Natural killer cell (primary cell): Measurements from ENCODE around the gene STOML1. TPM values are rescaled to one million over a fixed set of nuclear protein-coding genes. Genes with fewer than 3 reads are reported as not detected.
A peak's percentile ranks its signal among the peaks of the same experiment; 100 is the strongest.

Source experiments
- ATAC-seq, 3 donors: fragments of 150-1000 bp in 2 of 3; fragments of 200-7000 bp in 1 of 3; cut with Tn5 transposase; 1 replicate in 1 of 3; 2 replicates in 2 of 3; pipeline ENCODE4 v1.10.0; 2021; ENCODE audit warnings: mild to moderate bottlenecking in 2 of 3, moderate library complexity in 2 of 3
- DNase-seq, 2 donors: peaks; one replicate each; pipeline versions ENCODE4 v3.0.0 to v3.0.0-alpha.2; 2013 to 2021; ENCODE audit warnings: mixed read lengths in 1 of 2
- H3K27ac ChIP-seq: one replicate; pipeline ENCODE4 v1.5.1; 2013; ENCODE audit warnings: mild to moderate bottlenecking, low read length
- H3K27me3 ChIP-seq: one replicate; pipeline ENCODE4 v1.6.1; 2013; ENCODE audit warnings: low read length; ENCODE audit not compliant: control insufficient read depth, insufficient read depth
- H3K36me3 ChIP-seq: one replicate; pipeline ENCODE4 v1.6.1; 2013; ENCODE audit warnings: low read length; ENCODE audit not compliant: control insufficient read depth, insufficient read depth
- H3K4me1 ChIP-seq: one replicate; pipeline ENCODE4 v1.6.1; 2013; ENCODE audit warnings: low read length; ENCODE audit not compliant: control insufficient read depth, insufficient read depth
- H3K4me3 ChIP-seq: one replicate; pipeline ENCODE4 v1.5.1; 2013; ENCODE audit warnings: low read length
- H3K9me3 ChIP-seq: one replicate; pipeline ENCODE4 v1.6.1; 2013; ENCODE audit warnings: low read length; ENCODE audit not compliant: control insufficient read depth, insufficient read depth
- H3K27ac Mint-ChIP-seq, 2 donors: one replicate each; pipeline ENCODE4 v1.8.0; 2022; ENCODE audit warnings: mild to moderate bottlenecking in 2 of 2, mixed read lengths in 2 of 2, moderate library complexity in 1 of 2
- H3K27me3 Mint-ChIP-seq, 2 donors: one replicate each; pipeline ENCODE4 v1.8.0; 2022; ENCODE audit warnings: low read depth in 2 of 2, mixed read lengths in 2 of 2
- H3K36me3 Mint-ChIP-seq: one replicate; pipeline ENCODE4 v1.8.0; 2022; ENCODE audit warnings: mixed read lengths
- H3K4me1 Mint-ChIP-seq, 2 donors: one replicate each; pipeline ENCODE4 v1.8.0; 2022; ENCODE audit warnings: mixed read lengths in 2 of 2
- H3K4me3 Mint-ChIP-seq: one replicate; pipeline ENCODE4 v1.8.0; 2022; ENCODE audit warnings: mild to moderate bottlenecking, moderate library complexity, mixed read lengths
- H3K9me3 Mint-ChIP-seq, 2 donors: one replicate each; pipeline ENCODE4 v1.8.0; 2022; ENCODE audit warnings: mixed read lengths in 2 of 2
- CTCF ChIP-seq: fragments of 200-600 bp; IDR thresholded peaks from one replicate; pipeline ENCODE4 v1.8.0; 2022; ENCODE audit warnings: antibody characterized with exemption
- WGBS: methylation state at CpG from one replicate; pipeline ENCODE4 v1.1.7; 2013; ENCODE audit warnings: missing lambda C conversion rate; ENCODE audit not compliant: insufficient coverage; 5-methylcytosine and 5-hydroxymethylcytosine counted together
- intact Hi-C: fragments of 100-400 bp; cut with micrococcal nuclease; formaldehyde crosslinking; loops from one replicate; pipeline ENCODE4 v1.14.2; 2022
- total RNA-seq, 4 donors: library from RNA; stranded (reverse); fragments of 120-200 nt in 1 of 4; gene quantifications; one replicate each; pipeline versions ENCODE4 v1.2.3 to v1.2.4, GENCODE V29; 2013 to 2022

STOML1 gene
- total RNA-seq, 3 donors from 2014 or later (not counting 1 experiment from before 2014, with no cell fraction given) = 5.6 to 8.2 (median 7.0) TPM

- H3K36me3 Mint-ChIP-seq = no peaks in the 10 kb centered on the region
- Histone ChIP-seq H3K4me1 (peaks cover 31% of the 10 kb centered on the region), H3K9me3 (no peaks in the 10 kb centered on the region), H3K27me3 (no peaks in the 10 kb centered on the region), H3K27ac (no peak overlapping the region), H3K36me3 (no peaks in the 10 kb centered on the region), H3K4me3 (no peak overlapping the region)
- ATAC-seq (no peak), DNase-seq (no peak)
- H3K27ac Mint-ChIP-seq = peak overlapping the region in 1 of 2 donors; percentile 16
- no peak for TF ChIP-seq CTCF
- peaks cover 4 to 10% of the 10 kb centered on the region in 2 donors for H3K27me3 Mint-ChIP-seq
- H3K4me1 Mint-ChIP-seq = peaks cover 21 to 27% of the 10 kb centered on the region in 2 donors
- H3K4me3 Mint-ChIP-seq = no peak overlapping the region
- WGBS = 88% methylated on average over 12 of the region's 12 CpGs
- no peaks in the 10 kb centered on the region for H3K9me3 Mint-ChIP-seq
- intact Hi-C loops = no loop called here
These were observed 36.0 kb downstream of the STOML1 start for GRCh38 chr15:73955861-73956742.

- H3K4me1 Mint-ChIP-seq = peaks cover 26 to 32% of the 10 kb centered on the region in 2 donors
- no peaks in the 10 kb centered on the region for H3K27me3 ChIP-seq
- H3K9me3 ChIP-seq = no peaks in the 10 kb centered on the region
- no peak overlapping the region for H3K4me3 ChIP-seq
- WGBS = 86% methylated on average over 4 of the region's 4 CpGs
- DNase-seq (no peak), ATAC-seq (no peak)
- H3K9me3 Mint-ChIP-seq = no peaks in the 10 kb centered on the region
- no peak for TF ChIP-seq CTCF
- no peak overlapping the region for H3K27ac ChIP-seq
- H3K4me3 Mint-ChIP-seq = no peak overlapping the region
- intact Hi-C loops = no loop called here
- no peaks in the 10 kb centered on the region for H3K36me3 ChIP-seq
- no peak overlapping the region for H3K27ac Mint-ChIP-seq
- peaks cover 34% of the 10 kb centered on the region for H3K4me1 ChIP-seq
- H3K36me3 Mint-ChIP-seq = no peaks in the 10 kb centered on the region
- peaks cover 4 to 10% of the 10 kb centered on the region in 2 donors for H3K27me3 Mint-ChIP-seq
These were observed 36.8 kb downstream of the STOML1 start for GRCh38 chr15:73955326-73955725.

- H3K9me3 Mint-ChIP-seq = no peaks in the 10 kb centered on the region
- H3K36me3 Mint-ChIP-seq = no peaks in the 10 kb centered on the region
- H3K27ac ChIP-seq = no peak overlapping the region
- no peaks in the 10 kb centered on the region for H3K9me3 ChIP-seq
- H3K4me1 Mint-ChIP-seq = peaks cover 22 to 28% of the 10 kb centered on the region in 2 donors
- peaks cover 28% of the 10 kb centered on the region for H3K4me1 ChIP-seq
- no peak for ATAC-seq
- intact Hi-C loops = no loop called here
- no peak overlapping the region for H3K4me3 ChIP-seq
- DNase-seq = no peak
- H3K27me3 Mint-ChIP-seq = peaks cover 4 to 10% of the 10 kb centered on the region in 2 donors
- H3K27me3 ChIP-seq = no peaks in the 10 kb centered on the region
- no peak overlapping the region for H3K27ac Mint-ChIP-seq
- no peaks in the 10 kb centered on the region for H3K36me3 ChIP-seq
- WGBS = 89% methylated on average over 27 of the region's 27 CpGs
- no peak for TF ChIP-seq CTCF
- H3K4me3 Mint-ChIP-seq = no peak overlapping the region
These were observed 37.6 kb downstream of the STOML1 start for GRCh38 chr15:73954188-73955145.
